Lower leg skin (tissue), 3 donors: Measurements from ENCODE around the gene AP3D1.

Experiments
- POLR2A ChIP-seq, 2 donors: fragments of 450-650 bp; IDR thresholded peaks; one replicate each; pipeline ENCODE4 v1.6.1; 2016 to 2017; ENCODE audit warnings: antibody characterized with exemption in 2 of 2, mild to moderate bottlenecking in 1 of 2, moderate library complexity in 1 of 2
- TF ChIP-seq, protein P1 (sequence below), 3 donors: fragments of 450-650 bp; IDR thresholded peaks; one replicate each; pipeline ENCODE4 v1.5.1; 2016; ENCODE audit warnings: antibody characterized with exemption in 3 of 3, mild to moderate bottlenecking in 3 of 3, moderate library complexity in 2 of 3

- no peak for TF ChIP-seq POLR2A (IDR thresholded peaks at IDR 0.05)
- TF ChIP-seq, protein P1, sequence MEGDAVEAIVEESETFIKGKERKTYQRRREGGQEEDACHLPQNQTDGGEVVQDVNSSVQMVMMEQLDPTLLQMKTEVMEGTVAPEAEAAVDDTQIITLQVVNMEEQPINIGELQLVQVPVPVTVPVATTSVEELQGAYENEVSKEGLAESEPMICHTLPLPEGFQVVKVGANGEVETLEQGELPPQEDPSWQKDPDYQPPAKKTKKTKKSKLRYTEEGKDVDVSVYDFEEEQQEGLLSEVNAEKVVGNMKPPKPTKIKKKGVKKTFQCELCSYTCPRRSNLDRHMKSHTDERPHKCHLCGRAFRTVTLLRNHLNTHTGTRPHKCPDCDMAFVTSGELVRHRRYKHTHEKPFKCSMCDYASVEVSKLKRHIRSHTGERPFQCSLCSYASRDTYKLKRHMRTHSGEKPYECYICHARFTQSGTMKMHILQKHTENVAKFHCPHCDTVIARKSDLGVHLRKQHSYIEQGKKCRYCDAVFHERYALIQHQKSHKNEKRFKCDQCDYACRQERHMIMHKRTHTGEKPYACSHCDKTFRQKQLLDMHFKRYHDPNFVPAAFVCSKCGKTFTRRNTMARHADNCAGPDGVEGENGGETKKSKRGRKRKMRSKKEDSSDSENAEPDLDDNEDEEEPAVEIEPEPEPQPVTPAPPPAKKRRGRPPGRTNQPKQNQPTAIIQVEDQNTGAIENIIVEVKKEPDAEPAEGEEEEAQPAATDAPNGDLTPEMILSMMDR (IDR thresholded peaks at IDR 0.05): no peak
These were observed 39.5 kb downstream of the AP3D1 start for GRCh38 chr19:2111886-2112285.
